ENCODE data around the gene MALSU1.

Gene MALSU1

DNA sequence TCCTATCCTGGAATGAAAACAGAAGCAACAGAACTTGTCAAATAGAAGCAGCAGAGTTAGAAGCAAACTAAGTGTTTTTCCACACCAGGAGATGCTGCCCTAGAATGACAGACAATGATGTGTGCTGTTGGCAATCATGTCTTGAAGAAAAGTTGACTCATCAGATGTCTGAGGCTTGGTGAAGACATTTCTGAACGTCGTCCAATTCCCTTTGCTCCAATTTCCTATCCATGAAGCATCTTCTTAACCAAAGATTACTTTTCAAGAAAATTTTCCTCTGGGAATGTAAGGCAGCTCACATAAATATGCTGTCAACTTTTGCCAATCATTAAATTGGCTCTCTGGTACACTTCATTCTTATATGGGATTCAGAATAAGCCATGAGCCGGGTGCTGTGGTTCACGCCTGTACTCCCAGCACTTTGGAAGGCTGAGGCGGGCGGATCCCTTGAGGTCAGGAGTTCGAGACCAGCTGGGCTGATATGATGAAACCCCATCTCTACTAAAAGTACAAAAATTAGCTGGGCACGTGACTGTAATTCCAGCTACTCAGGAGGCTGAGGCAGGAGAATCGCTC, 34.6 kb downstream of the MALSU1 start:
- Histone ChIP-seq H4K20me1 (ENCODE audit: control insufficient read depth, insufficient read depth, low read depth, low read length) (no peaks in the 10 kb centered on the region), H3K9me2 (replicated peaks; ENCODE audit: control insufficient read depth, low read length) (no peaks in the 10 kb centered on the region), H3K4me3 (ENCODE audit: low read length) (no peak overlapping the region), H3K9me3 (ENCODE audit: control insufficient read depth, insufficient read depth, low read length) (no peaks in the 10 kb centered on the region), H3K4me1 (ENCODE audit: control insufficient read depth, low read length) (no peaks in the 10 kb centered on the region), H3K4me2 (ENCODE audit: low read length) (no peak overlapping the region), H3K27ac (ENCODE audit: low read depth, low read length) (no peak overlapping the region), H3K27me3 (ENCODE audit: control insufficient read depth, low read length) (no peaks in the 10 kb centered on the region), H3K79me2 (ENCODE audit: control insufficient read depth, low read length) (no peaks in the 10 kb centered on the region; the same call in 1 of the 2 replicates), H3F3A (ENCODE audit: control insufficient read depth, insufficient read depth) (peaks cover 5% of the 10 kb centered on the region; the same call in 1 of the 2 replicates), H3K36me3 (ENCODE audit: control insufficient read depth, low read length) (peaks cover 93% of the 10 kb centered on the region)
- no peak for TF ChIP-seq EZH2phosphoT487 (IDR thresholded peaks at IDR 0.05; ENCODE audit: borderline replicate concordance, low read length)
- TF ChIP-seq, protein P1, sequence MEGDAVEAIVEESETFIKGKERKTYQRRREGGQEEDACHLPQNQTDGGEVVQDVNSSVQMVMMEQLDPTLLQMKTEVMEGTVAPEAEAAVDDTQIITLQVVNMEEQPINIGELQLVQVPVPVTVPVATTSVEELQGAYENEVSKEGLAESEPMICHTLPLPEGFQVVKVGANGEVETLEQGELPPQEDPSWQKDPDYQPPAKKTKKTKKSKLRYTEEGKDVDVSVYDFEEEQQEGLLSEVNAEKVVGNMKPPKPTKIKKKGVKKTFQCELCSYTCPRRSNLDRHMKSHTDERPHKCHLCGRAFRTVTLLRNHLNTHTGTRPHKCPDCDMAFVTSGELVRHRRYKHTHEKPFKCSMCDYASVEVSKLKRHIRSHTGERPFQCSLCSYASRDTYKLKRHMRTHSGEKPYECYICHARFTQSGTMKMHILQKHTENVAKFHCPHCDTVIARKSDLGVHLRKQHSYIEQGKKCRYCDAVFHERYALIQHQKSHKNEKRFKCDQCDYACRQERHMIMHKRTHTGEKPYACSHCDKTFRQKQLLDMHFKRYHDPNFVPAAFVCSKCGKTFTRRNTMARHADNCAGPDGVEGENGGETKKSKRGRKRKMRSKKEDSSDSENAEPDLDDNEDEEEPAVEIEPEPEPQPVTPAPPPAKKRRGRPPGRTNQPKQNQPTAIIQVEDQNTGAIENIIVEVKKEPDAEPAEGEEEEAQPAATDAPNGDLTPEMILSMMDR (IDR thresholded peaks at IDR 0.05; ENCODE audit: low read depth, low read length, poor library complexity, severe bottlenecking), result no peak

GRCh38 chr7:23334482-23335056, 35.4 kb downstream of the MALSU1 start:
- H3K4me3 ChIP-seq (ENCODE audit: low read length), result no peak overlapping the region
- TF ChIP-seq, protein P1 (IDR thresholded peaks at IDR 0.05; ENCODE audit: low read depth, low read length, poor library complexity, severe bottlenecking), result no peak
- TF ChIP-seq EZH2phosphoT487 (IDR thresholded peaks at IDR 0.05; ENCODE audit: borderline replicate concordance, low read length), result no peak
- H3K4me1 ChIP-seq (ENCODE audit: control insufficient read depth, low read length), result no peaks in the 10 kb centered on the region
- no peaks in the 10 kb centered on the region for H3K79me2 ChIP-seq (ENCODE audit: control insufficient read depth, low read length)
- 0 out of 2 replicates have a peak, but pooled peaks cover under 1% of the 10 kb centered on the region for H4K20me1 ChIP-seq (ENCODE audit: control insufficient read depth, insufficient read depth, low read depth, low read length)
- peaks cover 5% of the 10 kb centered on the region; the same call in 1 of the 2 replicates for H3F3A ChIP-seq (ENCODE audit: control insufficient read depth, insufficient read depth)
- no peaks in the 10 kb centered on the region for H3K27me3 ChIP-seq (ENCODE audit: control insufficient read depth, low read length)
- no peaks in the 10 kb centered on the region for H3K9me2 ChIP-seq (replicated peaks; ENCODE audit: control insufficient read depth, low read length)
- peaks cover 94% of the 10 kb centered on the region for H3K36me3 ChIP-seq (ENCODE audit: control insufficient read depth, low read length)
- no peak overlapping the region for H3K27ac ChIP-seq (ENCODE audit: low read depth, low read length)
- no peaks in the 10 kb centered on the region for H3K9me3 ChIP-seq (ENCODE audit: control insufficient read depth, insufficient read depth, low read length)
- no peak overlapping the region for H3K4me2 ChIP-seq (ENCODE audit: low read length)

DNA sequence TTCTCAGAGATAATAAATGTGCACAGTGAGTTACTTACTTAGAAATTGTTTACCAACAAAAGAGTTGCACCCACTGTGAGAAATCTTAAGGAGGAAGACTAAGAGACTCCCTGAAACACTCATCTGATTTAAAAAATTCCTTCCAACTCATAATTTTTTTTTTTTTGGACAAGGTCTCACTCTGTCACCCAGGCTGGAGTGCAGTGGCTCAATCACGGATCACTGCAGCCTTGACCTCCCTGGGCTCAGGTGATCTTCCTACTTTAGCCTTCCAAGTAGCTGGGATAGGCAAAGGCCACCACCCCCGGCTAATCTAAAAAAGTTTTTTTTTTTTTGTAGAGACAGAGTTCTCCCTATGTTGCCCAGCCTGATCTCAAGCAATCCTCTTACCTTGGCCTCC, 36.0 kb downstream of the MALSU1 start:
- TF ChIP-seq, protein P1 (IDR thresholded peaks at IDR 0.05; ENCODE audit: low read depth, low read length, poor library complexity, severe bottlenecking), result no peak
- TF ChIP-seq EZH2phosphoT487 (IDR thresholded peaks at IDR 0.05; ENCODE audit: borderline replicate concordance, low read length), result no peak
- peaks cover 5% of the 10 kb centered on the region; the same call in 1 of the 2 replicates for H3F3A ChIP-seq (ENCODE audit: control insufficient read depth, insufficient read depth)
- H3K4me3 ChIP-seq (ENCODE audit: low read length), result no peak overlapping the region
- 0 out of 2 replicates have a peak, but pooled peaks cover 6% of the 10 kb centered on the region for H4K20me1 ChIP-seq (ENCODE audit: control insufficient read depth, insufficient read depth, low read depth, low read length)
- H3K9me2 ChIP-seq (replicated peaks; ENCODE audit: control insufficient read depth, low read length), result no peaks in the 10 kb centered on the region
- no peaks in the 10 kb centered on the region for H3K4me1 ChIP-seq (ENCODE audit: control insufficient read depth, low read length)
- H3K27ac ChIP-seq (ENCODE audit: low read depth, low read length), result no peak overlapping the region
- H3K9me3 ChIP-seq (ENCODE audit: control insufficient read depth, insufficient read depth, low read length), result no peaks in the 10 kb centered on the region
- H3K27me3 ChIP-seq (ENCODE audit: control insufficient read depth, low read length), result no peaks in the 10 kb centered on the region
- H3K4me2 ChIP-seq (ENCODE audit: low read length), result no peak overlapping the region
- peaks cover 96% of the 10 kb centered on the region for H3K36me3 ChIP-seq (ENCODE audit: control insufficient read depth, low read length)
- H3K79me2 ChIP-seq (ENCODE audit: control insufficient read depth, low read length), result no peaks in the 10 kb centered on the region

Data from DOHH2 (cell line).